Vagina (tissue), 2 donors: ENCODE measurements around the gene CDC14B.

Experiments
- CTCF ChIP-seq, 3 experiments: fragments of 450-650 bp in 2 of 3; fragments of 200-600 bp in 1 of 3; sonication (generic) in 1 of 3; IDR thresholded peaks; one replicate each; pipeline ENCODE4 v1.5.1; 2017 to 2019; ENCODE audit warnings: antibody characterized with exemption in 3 of 3, mild to moderate bottlenecking in 2 of 3, moderate library complexity in 2 of 3
- POLR2A ChIP-seq, 2 donors: fragments of 450-650 bp; IDR thresholded peaks; one replicate each; pipeline ENCODE4 v1.6.1; 2017; ENCODE audit warnings: antibody characterized with exemption in 2 of 2, mild to moderate bottlenecking in 2 of 2, moderate library complexity in 2 of 2
- POLR2AphosphoS5 ChIP-seq, 2 donors: sonication (generic); formaldehyde crosslinking; IDR thresholded peaks; one replicate each; pipeline ENCODE4 v1.9.0; 2017; ENCODE audit warnings: antibody characterized with exemption in 2 of 2, mild to moderate bottlenecking in 2 of 2, low read depth in 1 of 2; ENCODE audit not compliant: insufficient read depth in 1 of 2

GRCh38 chr9:96553070-96553469 lies 66.6 kb downstream of the CDC14B start:
- TF ChIP-seq CTCF (IDR thresholded peaks at IDR 0.05) (no peak), POLR2A (IDR thresholded peaks at IDR 0.05) (no peak), POLR2AphosphoS5 (IDR thresholded peaks at IDR 0.05; ENCODE audit: insufficient read depth in 1 of 2, low read depth in 1 of 2) (peak in 1 of 2 donors; percentile 49)
